NCI-H1436 (cell line): ENCODE measurements around the gene EDARADD.
A peak's percentile ranks its signal among the peaks of the same experiment; 100 is the strongest.
"Not testable (repeated sequence)": the region's sequence is repeated elsewhere in the genome, so short reads cannot be mapped to it uniquely, and the experiment has no call there.

ENCODE experiments used
- DNase-seq: peaks from one replicate; lab custom pipeline; 2025; lab: John Stamatoyannopoulos, UW

The EDARADD gene

DNA sequence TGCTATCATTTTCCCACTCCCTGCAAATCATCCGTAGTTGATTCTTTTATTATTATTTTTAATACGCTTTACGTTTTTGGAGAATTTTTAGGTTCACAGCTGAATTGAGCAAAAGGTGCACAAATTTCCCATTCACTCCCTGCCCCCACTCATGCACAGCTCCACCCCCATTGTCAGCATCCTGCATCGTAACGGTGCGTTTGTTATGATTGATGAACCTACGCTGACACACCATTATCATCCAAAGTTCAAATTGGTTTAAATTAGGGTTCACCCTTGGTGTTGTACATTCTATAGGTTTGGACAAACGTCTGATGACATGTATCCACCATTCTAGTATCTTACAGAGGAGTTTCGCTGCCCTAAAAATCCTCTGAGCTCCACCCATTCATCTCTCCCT lies 44.5 kb downstream of the EDARADD start:
- no peak for DNase-seq

GRCh38 chr1:236440373-236440772 lies 46.3 kb downstream of the EDARADD start:
- DNase-seq = no peak

DNA sequence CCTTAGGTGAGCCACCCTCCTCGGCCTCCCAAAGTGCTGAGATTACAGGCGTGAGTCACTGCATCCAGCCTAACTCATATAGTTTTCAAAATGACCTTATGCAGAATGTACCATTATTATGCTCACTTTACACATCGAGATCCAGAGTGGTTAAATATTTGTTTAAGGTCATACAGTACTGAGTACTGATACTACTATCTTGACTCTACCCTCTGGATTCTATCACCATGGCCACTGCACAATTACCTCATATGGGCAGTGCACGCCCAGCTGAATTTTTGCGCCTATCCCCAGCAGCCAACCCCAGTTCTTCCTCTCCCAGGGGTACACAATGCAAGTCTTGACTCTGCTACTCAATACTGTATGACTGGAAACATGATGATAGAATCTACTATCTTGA lies 56.7 kb downstream of the EDARADD start:
- DNase-seq = no peak

GRCh38 chr1:236451796-236452373 lies 57.8 kb downstream of the EDARADD start:
- peak; percentile 31 for DNase-seq

DNA sequence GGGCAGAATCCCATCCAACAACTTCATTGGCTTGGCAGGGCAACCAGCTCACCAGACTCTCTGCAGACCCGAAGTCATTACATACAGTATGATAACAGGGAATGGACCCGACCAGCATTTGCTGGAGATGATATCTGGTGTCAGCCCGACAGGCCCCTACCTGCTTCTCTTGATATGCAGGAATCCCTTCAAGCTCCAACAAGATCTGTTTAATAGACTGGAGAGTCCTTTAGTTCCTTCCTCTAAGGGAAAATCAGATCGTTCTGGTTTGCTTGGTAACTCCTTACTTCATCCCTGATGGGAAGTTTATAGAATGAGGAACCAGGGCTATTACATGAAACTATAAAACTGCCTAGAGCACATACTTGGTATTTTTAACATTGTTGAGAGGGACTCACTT lies 61.2 kb downstream of the EDARADD start:
- DNase-seq = no peak

DNA sequence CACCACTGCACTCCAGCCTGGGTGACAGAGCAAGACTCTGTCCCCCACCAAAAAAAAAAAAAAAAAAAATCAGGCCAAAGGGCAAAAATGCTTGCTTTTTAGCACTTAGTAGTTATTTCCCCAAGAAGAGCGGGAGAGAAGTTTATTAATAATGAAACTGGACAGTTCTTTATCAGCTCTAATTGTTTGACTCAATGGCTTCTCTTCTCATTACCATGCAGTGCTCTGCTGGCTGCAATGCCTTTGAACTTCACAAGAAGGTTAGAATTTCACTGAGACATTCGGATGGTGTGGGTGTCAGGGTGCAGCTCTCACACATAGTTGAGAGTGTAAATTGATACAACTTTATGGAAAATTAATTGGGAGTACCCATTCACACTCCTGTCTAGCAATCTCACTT lies 63.7 kb downstream of the EDARADD start:
- DNase-seq = no peak

GRCh38 chr1:236458996-236459395 lies 64.9 kb downstream of the EDARADD start:
- no peak for DNase-seq

- DNase-seq = no peak
Measured at GRCh38 chr1:236460103-236460502, 66.0 kb downstream of the EDARADD start.

DNA sequence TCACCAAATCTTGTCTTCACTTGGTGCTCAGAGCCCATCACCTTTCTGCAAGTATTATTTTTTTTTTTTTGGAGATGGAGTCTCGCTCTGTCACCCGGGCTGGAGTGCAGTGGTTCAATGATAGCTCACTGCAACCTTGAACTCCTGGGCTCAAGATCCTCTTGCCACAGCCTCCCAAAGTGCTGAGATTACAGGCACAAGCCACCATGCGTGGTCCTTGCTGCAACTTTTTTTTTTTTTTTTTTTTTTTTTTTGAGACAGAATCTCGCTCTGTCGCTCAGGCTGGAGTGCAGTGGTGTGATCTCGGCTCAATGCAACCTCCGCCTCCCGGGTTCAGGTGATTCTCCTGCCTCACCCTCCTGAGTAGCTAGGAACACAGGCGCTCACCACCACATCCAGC lies 70.1 kb downstream of the EDARADD start:
- DNase-seq = not testable (repeated sequence)

DNA sequence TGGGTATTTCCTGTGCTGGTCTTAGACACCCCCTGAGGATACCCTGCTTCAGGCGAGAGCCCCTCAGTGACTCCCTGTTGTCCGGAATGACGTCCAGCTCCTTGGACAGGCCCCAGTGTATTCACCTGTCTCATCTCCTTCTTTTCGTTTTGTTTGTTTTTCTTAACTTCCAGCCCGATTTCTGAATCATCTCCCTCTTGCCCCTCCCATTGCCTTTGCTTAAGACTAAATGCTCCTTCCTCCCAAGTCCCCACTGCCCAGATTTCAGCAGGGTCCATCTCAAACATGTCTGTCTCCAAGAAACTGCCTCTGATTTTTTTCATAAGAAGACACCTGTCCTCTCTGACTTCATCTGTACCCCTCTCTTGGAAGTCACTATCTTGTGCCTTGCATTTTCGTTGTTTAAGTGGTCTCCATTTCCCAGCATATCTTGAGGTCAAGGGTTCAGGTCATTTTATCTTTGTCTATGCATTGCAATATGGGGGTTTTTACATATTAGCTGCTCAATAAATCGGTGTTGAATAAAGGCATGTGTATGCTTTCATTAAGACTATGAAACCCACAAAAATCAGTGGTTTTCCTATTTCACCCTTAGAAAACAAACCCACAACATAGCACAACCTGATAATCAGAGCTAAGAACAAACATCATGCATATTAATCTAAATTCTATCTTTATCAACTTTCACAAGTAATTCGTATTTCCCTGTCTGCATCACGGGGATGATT lies 71.3 kb downstream of the EDARADD start:
- no peak for DNase-seq

- DNase-seq = no peak
Measured at GRCh38 chr1:236465959-236466303, 71.8 kb downstream of the EDARADD start.

GRCh38 chr1:236467327-236467641 lies 73.2 kb downstream of the EDARADD start:
- no peak for DNase-seq

- no peak for DNase-seq
Measured at GRCh38 chr1:236468625-236469024, 74.5 kb downstream of the EDARADD start.

- DNase-seq = no peak
Measured at GRCh38 chr1:236469466-236469865, 75.4 kb downstream of the EDARADD start.

GRCh38 chr1:236471096-236471495 lies 77.0 kb downstream of the EDARADD start:
- no peak for DNase-seq

DNA sequence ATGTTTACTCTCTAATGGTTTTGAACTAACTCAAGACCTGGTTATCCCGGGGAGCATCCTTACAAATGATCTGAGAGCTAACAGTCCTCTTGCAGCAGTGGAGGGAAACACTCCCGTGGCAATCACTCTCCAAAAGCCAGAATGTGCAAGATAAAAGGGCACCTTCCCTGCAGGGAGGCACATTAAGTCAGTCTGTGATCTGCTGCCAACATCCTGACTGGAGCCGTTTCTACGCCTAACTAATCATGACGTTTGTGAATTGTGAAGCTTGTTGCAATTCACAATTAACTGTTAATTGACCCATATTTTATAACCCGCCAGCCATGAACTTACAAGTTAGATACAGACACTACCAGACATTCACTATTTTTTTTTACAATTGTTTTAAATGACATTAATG lies 77.6 kb downstream of the EDARADD start:
- DNase-seq = peak; percentile 29

DNA sequence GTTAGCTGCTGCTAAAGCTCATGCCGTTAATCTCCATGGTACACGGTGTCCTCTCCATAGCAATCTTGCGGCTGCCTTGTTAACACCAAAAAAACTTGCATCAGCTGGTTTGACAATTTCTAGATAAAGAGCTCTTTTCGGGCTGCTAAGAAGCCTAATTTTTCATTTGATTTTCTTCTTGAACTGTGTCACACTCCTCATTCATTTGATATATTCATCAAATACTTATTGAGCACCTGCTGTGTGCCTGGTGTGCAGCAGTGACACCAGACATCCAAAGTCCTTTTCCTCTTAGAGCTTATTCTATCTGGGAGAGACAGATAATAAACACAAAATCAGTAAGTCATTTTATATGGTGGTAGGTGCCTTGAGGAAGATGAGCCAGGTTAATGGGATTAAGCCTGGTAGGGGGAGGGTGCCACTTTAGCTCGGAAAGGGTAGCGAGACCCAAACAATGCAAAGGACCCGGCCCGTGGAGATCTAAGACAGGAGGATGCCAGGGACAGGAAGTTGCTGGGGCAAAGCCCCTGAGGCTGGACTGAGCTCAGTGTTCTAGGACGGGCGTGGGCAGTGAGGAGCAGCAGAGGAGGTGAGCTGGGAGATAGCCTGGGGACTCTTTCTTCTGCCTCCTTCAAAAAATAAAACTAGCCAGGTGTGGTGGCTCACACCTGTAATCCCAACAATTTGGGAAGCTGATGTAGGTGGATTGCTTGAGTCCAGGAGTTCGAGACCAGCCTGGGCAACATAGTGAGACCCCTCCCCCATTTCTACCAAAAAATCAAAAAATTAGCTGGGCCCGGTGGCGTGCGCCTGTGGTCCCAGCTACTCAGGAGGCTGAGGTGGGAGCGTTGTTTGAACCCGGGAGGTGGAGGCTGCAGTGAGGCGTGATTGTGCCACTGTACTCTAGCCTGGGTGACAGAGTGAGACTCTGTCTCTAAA lies 79.0 kb downstream of the EDARADD start:
- no peak for DNase-seq

DNA sequence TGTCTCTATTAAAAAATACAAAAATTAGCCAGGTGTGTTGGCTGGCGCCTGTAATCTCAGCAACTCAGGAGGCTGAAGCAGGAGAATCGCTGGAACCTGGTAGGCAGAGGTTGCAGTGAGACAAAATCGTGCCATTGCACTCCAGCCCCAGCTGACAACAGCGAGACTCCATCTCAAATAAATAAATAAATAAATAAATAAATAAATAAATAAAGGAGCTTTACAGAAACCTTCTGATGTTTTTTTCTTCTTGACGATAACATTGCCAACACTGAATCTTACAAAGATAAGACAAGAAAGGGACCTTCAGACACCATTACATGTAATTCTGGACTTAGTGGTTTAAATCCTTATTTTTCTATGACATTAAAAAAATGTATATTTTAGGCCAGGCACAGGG lies 81.9 kb downstream of the EDARADD start:
- DNase-seq = no peak

DNA sequence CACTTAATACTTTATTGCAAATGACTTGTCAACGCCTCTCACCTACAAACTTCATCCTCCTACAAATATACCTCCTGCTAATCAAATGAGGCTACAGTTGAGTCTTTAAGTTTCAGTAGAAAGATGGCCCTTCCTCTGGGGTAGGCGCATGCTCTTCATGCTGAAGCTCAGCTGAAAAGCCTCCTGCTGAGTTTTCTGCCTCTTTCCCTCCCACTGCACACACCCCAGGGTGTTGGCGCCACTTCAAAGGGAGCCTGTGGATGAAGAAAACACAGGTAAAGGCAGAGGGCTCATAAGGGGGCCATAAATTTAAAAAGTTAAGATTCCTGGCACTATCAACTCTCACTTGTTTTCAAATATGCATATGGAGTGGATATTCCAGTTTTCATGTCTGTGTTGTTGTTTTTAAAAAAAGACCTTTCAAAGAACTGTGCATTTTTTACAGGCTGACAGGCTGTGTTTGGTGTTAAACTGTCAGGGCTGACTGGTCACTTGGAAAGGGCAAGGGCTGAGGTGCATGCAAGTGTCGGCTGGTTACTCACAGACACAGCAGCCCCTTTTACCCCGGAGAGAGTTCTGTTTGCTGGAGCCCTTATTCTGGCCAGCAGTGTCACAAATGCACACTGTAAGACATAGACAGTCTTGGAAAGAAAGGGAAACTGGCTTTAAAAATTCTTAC lies 86.8 kb downstream of the EDARADD start:
- no peak for DNase-seq

GRCh38 chr1:236484310-236484971 lies 90.4 kb downstream of the EDARADD start:
- no peak for DNase-seq

DNA sequence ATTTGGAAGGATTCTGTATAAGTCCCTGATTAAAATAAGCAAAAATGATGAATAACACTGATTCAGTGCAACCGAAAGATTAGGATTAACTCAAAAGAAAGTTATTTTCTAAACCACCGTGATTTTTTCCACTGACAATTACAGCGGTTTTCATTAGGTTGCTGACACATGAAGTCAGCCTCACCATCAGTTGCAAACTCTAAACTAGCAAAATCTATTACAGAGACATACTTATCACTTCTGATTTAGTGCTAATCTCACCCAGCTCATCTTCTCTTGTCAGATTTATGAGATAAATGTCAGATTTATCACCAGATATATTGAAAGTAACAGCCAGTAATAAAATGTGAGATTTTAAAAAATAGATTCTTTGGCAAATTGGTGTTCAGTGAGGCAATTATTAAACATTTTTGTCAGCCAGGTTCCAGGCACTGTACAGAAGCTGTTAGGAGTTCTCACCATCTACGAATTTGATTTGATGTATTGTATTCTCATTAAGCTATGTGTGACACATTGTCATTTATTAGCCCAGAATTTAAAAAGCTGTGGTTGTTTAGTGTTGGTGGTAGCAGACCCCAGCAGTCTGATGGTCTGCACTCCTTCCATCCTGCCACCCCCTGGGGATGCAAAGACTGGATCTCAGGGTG lies 92.4 kb downstream of the EDARADD start:
- DNase-seq = no peak

GRCh38 chr1:236489161-236489560 lies 95.1 kb downstream of the EDARADD start:
- DNase-seq = not testable (repeated sequence)
